Fibroblast of the conjunctiva (primary cell): Measurements from ENCODE around the gene RIMKLB.
"Not testable (repeated sequence)": the region's sequence is repeated elsewhere in the genome, so short reads cannot be mapped to it uniquely, and the experiment has no call there.

ENCODE experiments used
- DNase-seq: peaks from one replicate; pipeline ENCODE4 v3.0.0-alpha.2; 2010; ENCODE audit warnings: low read depth

RIMKLB gene

DNA sequence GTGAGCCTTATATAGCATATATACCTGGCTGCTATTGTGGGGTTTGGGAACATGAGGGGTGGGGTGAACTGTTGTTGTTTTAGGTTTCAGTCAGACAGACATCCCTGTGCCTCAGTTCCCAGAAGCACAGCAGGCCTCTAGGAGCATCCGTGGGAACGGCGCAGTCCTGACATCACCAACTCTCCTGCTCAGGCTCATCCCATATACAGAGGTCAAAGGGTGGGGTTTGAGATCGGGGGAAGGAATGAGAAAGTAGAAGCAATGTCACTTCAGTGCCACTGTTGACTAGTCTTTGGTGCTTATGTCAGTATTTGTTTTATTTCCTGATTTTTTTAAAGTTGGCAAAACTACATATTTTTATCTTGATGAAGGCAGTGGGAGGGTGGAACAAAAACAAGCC lies 81.5 kb downstream of the RIMKLB start:
- DNase-seq, result no peak

DNA sequence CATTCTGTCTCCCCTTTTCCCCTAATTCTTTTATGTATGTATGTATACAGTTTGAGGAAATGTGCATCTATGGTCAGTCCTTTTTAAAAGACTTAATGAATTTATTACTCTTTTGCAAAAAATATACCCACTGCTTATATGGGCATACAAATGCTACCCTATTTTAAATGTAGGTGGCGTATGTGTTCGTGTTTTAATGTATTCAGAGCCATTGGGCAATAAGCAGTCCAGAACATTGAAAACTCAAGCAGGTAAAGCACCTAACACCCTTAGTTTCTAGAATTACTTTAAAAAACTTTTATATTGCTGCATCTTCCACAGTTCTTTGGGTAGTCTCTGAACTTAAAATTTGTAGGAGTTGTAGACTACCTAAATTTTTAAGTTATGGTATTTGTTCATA lies 82.1 kb downstream of the RIMKLB start:
- DNase-seq, result no peak

DNA sequence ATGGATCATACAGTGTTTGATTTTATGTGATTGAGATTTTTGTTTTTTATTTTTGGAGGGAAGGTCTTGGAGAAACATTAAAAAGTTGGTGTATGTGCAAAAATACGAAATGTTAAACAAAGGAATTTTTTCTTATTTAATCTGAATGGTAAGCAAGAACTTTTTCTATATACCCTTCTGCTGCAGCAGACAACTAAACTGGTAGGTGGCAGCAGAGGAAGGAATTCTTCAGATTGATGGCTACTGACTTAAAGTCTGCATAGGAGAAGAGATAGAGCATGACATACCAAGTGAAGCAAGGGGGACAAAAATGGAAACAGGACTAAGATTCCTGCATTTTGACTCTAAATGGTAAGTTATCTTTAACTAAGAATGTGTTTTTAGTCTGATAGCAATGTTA lies 82.6 kb downstream of the RIMKLB start:
- peak; percentile 20 for DNase-seq

DNA sequence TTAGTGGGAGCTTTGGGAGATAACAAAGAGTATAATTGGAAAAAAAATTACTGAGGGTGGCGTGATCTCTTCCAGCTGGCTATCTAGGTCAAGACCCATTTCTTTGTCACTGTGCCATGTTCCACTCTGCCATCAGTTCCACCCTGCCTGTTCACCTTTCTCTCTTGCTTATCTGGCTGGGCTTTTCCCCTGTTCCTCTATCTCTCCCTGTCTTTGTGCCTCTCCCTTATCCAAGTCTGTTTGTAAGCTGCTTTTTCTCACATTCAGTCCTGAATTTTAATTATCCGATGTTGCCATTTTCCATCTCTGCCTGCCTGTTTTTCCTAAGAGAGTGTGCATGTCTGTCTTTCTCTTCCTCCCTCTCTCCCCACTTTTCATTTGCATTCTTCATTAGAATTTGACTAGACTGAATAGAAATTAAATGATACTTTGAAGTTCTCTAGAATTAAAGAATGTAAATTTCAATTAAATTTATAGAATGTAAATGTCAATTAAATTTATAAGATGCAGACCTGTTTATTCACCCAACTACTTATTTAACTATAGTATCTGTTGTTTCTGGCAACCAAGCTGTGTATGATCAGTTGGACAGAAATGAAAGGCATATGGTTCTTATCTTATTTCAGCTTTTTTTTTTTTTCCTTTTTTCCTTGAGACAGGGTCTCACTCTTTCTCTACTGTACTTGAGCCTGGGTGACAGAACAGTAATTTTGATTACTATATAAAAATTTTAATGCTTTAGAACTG lies 83.8 kb downstream of the RIMKLB start:
- DNase-seq, result no peak

GRCh38 chr12:8784290-8784888 lies 86.6 kb downstream of the RIMKLB start:
- DNase-seq, result no peak

DNA sequence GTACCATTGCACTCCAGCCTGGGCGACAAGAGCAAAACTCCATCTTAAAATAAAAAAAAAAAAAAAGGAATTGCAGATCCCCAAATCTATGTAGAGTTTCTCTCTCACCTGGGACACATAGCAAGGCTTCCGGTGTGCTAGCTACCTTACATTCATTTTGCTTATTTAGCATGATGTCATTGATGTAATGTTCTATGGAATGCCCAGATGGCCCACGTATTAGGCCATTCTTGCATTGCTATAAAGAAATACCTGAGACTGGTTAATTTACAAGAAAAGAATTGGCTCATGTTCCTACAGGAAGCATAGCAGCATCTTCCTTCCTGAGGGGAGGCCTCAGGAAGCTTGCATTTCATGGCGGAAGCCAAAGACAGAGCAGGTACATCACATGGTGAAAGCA lies 87.7 kb downstream of the RIMKLB start:
- no peak for DNase-seq

DNA sequence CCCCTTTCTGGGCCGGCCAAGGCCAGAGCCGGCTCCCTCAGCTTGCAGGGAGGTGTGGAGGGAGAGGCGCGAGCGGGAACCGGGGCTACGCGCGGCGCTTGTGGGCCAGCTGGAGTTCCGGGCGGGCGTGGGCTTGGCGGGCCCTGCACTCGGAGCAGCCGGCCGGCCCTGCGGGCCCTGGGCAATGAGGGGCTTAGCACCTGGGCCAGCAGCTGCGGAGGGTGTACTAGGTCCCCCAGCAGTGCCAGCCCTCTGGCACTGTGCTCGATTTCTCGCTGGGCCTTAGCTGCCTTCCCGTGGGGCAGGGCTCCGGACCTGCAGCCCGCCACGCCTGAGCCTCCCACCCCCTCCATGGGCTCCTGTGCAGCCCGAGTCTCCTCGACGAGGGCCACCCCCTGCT lies 89.4 kb downstream of the RIMKLB start:
- DNase-seq, result not testable (repeated sequence)

DNA sequence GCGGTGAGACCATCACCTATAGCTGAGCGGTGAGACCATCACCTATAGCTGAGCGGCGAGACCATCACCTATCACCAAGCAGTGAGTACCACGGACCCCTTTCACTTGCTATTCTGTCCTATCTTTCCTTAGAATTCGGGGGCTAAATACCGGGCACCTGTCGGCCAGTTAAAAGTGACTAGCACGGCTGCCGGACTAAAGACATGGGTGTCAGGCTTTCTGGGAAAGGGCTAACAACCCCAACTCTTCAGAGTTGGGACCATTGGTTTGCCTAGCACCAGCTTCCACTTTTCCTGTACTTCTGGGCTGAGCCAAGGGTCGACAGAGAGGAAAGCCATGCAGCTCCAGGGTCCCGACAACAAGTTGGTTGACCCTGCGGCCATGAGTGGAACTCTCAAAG lies 90.9 kb downstream of the RIMKLB start:
- not testable (repeated sequence) for DNase-seq

DNA sequence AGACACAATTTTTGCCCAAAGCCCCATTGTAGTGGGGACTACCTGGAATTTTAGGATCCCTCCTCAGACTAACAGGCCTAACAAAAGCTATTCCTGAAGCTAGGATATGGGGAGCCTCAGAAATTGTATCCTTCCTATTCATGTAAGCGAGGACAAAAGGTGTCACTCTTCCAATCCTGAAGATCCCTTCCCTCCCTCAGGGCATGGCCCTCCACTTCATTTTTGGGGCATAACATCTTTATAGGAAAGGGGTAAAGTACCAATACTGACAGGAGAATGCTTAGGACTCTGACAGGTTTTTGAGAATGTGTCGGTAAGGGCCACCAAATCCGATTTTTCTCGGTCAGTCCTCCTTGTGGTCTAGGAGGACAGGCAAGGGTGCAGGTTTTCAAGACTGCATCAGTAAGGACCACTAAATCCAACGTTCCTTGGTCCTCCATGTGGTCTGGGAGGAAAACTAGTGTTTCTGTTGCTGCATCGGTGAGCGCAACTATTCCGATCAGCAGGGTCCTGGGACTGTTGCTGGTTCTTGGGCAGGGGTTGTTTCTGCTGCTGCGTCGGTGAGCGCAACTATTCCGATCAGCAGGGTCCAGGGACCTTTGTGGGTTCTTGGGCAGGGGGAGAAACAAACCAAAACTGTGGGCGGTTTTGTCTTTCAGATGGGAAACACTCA lies 91.7 kb downstream of the RIMKLB start:
- not testable (repeated sequence) for DNase-seq

DNA sequence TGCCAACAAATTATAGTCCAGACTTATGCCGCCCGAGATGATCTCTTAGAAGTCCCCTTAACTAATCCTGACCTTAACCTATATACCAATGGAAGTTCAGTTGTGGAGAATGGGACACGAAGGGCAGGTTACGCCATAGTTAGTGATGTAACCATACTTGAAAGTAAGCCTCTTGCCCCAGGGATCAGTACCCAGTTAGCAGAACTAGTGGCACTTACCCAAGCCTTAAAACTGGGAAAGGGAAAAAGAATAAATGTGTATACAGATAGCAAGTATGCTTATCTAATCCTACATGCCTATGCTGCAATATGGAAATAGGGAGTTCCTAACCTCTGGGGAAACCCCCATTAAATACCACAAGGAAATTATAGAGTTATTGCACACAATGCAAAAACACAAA lies 95.4 kb downstream of the RIMKLB start:
- not testable (repeated sequence) for DNase-seq

DNA sequence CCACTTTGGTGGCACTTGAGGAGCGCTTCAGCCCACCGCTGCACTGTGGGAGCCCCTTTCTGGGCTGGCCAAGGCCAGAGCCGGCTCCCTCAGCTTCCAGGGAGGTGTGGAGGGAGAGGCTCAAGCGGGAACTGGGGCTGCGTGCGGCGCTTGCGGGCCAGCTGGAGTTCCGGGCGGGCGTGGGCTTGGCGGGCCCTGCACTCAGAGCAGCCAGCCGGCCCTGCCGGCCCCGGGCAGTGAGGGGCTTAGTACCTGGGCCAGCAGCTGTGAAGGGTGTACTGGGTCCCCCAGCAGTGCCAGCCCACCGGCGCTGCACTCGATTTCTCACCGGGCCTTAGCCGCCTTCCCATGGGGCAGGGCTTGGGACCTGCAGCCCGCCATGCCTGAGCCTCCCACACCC lies 96.8 kb downstream of the RIMKLB start:
- not testable (repeated sequence) for DNase-seq

DNA sequence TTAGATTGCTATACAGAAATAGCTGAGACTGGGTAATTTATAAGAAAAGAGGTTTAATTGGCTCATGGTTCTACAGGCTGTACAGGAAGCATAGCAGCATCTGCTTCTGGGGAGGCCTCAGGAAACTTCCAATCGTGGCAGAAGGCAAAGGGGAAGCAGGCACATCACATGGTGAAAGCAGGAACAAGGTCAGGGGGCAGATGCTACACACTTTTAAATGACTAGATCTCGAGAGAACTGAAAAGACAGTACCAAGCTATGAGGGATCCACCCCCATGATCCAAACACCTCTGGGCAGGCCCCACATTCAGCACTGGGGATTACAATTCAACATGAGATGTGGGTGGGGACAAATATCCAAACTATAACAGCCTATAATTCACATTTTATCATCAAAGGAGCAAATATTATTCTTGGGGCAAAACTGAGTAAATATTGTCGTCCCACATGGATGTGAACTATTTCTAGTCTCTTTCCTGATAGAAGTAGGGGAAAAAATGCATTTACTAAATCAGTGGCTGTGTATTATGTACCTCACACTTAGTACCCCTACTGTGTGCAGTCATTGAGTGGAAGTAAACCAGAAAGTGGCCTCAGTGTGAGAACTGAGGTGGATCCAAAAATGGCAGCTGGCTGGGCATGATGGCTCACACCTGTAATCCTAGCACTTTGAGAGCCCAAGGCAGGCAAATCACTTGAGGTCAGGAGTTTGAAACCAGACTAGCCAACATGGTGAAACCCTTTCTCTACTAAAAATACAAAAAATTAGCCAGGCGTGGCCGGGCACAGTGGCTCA lies 99.2 kb downstream of the RIMKLB start:
- no peak for DNase-seq

GRCh38 chr12:8801213-8801612 lies 103.4 kb downstream of the RIMKLB start:
- DNase-seq, result not testable (repeated sequence)

GRCh38 chr12:8804833-8805232 lies 107.0 kb downstream of the RIMKLB start:
- not testable (repeated sequence) for DNase-seq

- not testable (repeated sequence) for DNase-seq
Measured at GRCh38 chr12:8805487-8805886, 107.7 kb downstream of the RIMKLB start.

- DNase-seq, result not testable (repeated sequence)
Measured at GRCh38 chr12:8807084-8807483, 109.3 kb downstream of the RIMKLB start.

DNA sequence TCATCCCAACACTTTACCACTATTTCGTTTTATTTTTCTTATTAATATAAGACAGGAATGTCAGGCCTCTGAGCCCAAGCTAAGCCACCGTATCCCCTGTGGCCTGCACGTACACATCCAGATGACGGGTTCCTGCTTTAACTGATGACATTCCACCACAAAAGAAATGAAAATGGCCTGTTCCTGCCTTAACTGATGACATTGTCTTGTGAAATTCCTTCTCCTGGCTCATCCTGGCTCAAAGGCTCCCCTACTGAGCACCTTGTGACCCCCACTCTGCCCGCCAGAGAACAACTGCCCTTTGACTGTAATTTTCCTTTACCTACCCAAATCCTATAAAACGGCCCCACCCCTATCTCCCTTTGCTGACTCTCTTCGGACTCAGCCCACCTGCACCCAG lies 112.3 kb downstream of the RIMKLB start:
- not testable (repeated sequence) for DNase-seq

GRCh38 chr12:8813572-8814357 lies 116.0 kb downstream of the RIMKLB start:
- no peak for DNase-seq

- DNase-seq, result no peak
Measured at GRCh38 chr12:8816448-8817050, 118.8 kb downstream of the RIMKLB start.

DNA sequence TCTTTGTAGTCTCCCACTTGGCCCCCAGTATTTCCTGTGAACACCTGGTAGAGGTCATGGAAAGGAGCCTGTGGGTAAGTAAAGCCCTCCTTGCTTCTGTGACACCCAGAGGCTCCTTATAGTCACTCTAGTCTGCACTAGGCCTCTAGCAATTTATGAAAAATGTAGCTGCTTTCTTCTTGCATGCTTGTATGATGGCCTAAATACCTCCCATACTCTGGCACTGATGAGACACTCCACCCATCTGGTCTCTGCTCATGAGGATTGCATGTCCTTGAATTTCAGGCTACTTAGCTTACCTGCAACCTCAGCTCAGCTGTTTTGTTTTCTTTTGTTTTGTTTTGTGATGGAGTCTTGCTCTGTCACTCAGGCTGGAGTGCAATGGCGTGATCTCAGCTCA lies 120.1 kb downstream of the RIMKLB start:
- no peak for DNase-seq

DNA sequence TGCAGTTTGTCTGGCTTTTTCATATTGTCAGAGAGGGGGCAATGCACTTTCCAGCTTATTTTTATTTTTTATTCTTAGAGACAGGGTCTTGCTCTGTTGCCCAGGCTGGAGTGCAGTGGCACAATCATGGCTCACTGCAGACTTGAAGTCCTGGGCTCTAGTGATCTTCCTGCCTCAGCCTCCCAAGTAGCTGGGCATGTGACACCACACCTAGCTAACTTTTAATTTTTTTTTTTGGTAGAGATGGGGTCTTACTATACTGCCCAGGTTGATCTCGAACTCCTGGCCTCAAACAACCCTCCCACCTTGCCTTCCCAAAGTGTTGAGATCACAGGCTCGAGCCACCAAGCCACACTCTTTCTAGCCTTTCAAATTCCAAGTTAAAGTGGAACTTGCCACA lies 120.7 kb downstream of the RIMKLB start:
- DNase-seq, result no peak
